ENCODE data around the gene MRPL14. TPM values are rescaled to one million over a fixed set of nuclear protein-coding genes. Genes with fewer than 3 reads are reported as not detected.

The MRPL14 gene
- total and polyA plus RNA-seq, 2 experiments from 2014 or later, result 62.6 to 191 TPM

- Mint-ChIP-seq H3K36me3 (ENCODE audit: low read depth) (peaks cover 63% of the 10 kb centered on the region), H3K27ac (0 out of 2 replicates have a peak overlapping the region, but pooled peaks have one; percentile 41), H3K4me1 (peaks cover 22% of the 10 kb centered on the region), H3K9me3 (no peaks in the 10 kb centered on the region), H3K27me3 (ENCODE audit: insufficient read depth, low read depth, poor library complexity) (peaks cover 12% of the 10 kb centered on the region), H3K4me3 (no peak overlapping the region)
- Histone ChIP-seq H3F3A (replicated peaks; ENCODE audit: low read depth) (no peaks in the 10 kb centered on the region), H3K4me2 (no peak overlapping the region), H4K20me1 (replicated peaks; ENCODE audit: insufficient read depth) (peaks cover 30% of the 10 kb centered on the region), H2AFZ (no peak overlapping the region), H3K36me3 (ENCODE audit: insufficient read depth) (peaks cover 15% of the 10 kb centered on the region), H3K27ac (ENCODE audit: low read depth) (no peak overlapping the region), H3K4me3 (no peak overlapping the region), H3K79me2 (replicated peaks; ENCODE audit: insufficient read depth) (peaks cover 3% of the 10 kb centered on the region), H3K27me3 (ENCODE audit: insufficient read depth) (no peaks in the 10 kb centered on the region), H3K4me1 (ENCODE audit: insufficient read depth) (no peaks in the 10 kb centered on the region), H3K9me2 (ENCODE audit: insufficient read depth) (no peaks in the 10 kb centered on the region)
- ATAC-seq (no peak), DNase-seq (ENCODE audit: low spot score) (no peak)
- TF ChIP-seq STAT1 (IDR thresholded peaks at IDR 0.05; ENCODE audit: unreplicated experiment), result no peak
- TF ChIP-seq, protein P1, sequence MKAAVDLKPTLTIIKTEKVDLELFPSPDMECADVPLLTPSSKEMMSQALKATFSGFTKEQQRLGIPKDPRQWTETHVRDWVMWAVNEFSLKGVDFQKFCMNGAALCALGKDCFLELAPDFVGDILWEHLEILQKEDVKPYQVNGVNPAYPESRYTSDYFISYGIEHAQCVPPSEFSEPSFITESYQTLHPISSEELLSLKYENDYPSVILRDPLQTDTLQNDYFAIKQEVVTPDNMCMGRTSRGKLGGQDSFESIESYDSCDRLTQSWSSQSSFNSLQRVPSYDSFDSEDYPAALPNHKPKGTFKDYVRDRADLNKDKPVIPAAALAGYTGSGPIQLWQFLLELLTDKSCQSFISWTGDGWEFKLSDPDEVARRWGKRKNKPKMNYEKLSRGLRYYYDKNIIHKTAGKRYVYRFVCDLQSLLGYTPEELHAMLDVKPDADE (IDR thresholded peaks at IDR 0.05), result no peak
- TF ChIP-seq EZH2 (IDR thresholded peaks at IDR 0.05; ENCODE audit: low read depth, unreplicated experiment), result no peak
- no peak for TF ChIP-seq POLR2AphosphoS5 (IDR thresholded peaks at IDR 0.05; ENCODE audit: low read depth)
- TF ChIP-seq CTCF (conservative IDR thresholded peaks at IDR 0.05; ENCODE audit: low read depth in 2 of 2), result no peak
- no peak for TF ChIP-seq ZNF114 (CRISPR knock-in tag; IDR thresholded peaks at IDR 0.05)
- TF ChIP-seq, protein P2, sequence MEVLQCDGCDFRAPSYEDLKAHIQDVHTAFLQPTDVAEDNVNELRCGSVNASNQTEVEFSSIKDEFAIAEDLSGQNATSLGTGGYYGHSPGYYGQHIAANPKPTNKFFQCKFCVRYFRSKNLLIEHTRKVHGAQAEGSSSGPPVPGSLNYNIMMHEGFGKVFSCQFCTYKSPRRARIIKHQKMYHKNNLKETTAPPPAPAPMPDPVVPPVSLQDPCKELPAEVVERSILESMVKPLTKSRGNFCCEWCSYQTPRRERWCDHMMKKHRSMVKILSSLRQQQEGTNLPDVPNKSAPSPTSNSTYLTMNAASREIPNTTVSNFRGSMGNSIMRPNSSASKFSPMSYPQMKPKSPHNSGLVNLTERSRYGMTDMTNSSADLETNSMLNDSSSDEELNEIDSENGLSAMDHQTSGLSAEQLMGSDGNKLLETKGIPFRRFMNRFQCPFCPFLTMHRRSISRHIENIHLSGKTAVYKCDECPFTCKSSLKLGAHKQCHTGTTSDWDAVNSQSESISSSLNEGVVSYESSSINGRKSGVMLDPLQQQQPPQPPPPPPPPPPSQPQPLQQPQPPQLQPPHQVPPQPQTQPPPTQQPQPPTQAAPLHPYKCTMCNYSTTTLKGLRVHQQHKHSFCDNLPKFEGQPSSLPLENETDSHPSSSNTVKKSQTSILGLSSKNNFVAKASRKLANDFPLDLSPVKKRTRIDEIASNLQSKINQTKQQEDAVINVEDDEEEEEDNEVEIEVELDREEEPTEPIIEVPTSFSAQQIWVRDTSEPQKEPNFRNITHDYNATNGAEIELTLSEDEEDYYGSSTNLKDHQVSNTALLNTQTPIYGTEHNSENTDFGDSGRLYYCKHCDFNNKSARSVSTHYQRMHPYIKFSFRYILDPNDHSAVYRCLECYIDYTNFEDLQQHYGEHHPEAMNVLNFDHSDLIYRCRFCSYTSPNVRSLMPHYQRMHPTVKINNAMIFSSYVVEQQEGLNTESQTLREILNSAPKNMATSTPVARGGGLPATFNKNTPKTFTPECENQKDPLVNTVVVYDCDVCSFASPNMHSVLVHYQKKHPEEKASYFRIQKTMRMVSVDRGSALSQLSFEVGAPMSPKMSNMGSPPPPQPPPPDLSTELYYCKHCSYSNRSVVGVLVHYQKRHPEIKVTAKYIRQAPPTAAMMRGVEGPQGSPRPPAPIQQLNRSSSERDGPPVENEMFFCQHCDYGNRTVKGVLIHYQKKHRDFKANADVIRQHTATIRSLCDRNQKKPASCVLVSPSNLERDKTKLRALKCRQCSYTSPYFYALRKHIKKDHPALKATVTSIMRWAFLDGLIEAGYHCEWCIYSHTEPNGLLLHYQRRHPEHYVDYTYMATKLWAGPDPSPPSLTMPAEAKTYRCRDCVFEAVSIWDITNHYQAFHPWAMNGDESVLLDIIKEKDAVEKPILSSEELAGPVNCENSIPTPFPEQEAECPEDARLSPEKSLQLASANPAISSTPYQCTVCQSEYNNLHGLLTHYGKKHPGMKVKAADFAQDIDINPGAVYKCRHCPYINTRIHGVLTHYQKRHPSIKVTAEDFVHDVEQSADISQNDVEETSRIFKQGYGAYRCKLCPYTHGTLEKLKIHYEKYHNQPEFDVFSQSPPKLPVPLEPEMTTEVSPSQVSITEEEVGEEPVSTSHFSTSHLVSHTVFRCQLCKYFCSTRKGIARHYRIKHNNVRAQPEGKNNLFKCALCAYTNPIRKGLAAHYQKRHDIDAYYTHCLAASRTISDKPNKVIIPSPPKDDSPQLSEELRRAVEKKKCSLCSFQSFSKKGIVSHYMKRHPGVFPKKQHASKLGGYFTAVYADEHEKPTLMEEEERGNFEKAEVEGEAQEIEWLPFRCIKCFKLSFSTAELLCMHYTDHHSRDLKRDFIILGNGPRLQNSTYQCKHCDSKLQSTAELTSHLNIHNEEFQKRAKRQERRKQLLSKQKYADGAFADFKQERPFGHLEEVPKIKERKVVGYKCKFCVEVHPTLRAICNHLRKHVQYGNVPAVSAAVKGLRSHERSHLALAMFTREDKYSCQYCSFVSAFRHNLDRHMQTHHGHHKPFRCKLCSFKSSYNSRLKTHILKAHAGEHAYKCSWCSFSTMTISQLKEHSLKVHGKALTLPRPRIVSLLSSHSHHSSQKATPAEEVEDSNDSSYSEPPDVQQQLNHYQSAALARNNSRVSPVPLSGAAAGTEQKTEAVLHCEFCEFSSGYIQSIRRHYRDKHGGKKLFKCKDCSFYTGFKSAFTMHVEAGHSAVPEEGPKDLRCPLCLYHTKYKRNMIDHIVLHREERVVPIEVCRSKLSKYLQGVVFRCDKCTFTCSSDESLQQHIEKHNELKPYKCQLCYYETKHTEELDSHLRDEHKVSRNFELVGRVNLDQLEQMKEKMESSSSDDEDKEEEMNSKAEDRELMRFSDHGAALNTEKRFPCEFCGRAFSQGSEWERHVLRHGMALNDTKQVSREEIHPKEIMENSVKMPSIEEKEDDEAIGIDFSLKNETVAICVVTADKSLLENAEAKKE (CRISPR knock-in tag; IDR thresholded peaks at IDR 0.05), result no peak
- TF ChIP-seq NANOG (IDR thresholded peaks at IDR 0.05; ENCODE audit: borderline replicate concordance), result no peak
- TF ChIP-seq CREB1 (CRISPR knock-in tag; IDR thresholded peaks at IDR 0.05; ENCODE audit: low read depth), result no peak
- no peak for TF ChIP-seq EZH2phosphoT487 (IDR thresholded peaks at IDR 0.05; ENCODE audit: unreplicated experiment)
- no peak for TF ChIP-seq ZNF331 (CRISPR knock-in tag; IDR thresholded peaks at IDR 0.05; ENCODE audit: low read depth)
- no peak for TF ChIP-seq JUNB (IDR thresholded peaks at IDR 0.05; ENCODE audit: unreplicated experiment)
- no peak for TF ChIP-seq REST (IDR thresholded peaks at IDR 0.05; ENCODE audit: unreplicated experiment)
Observed at GRCh38 chr6:44105993-44106740, 21.1 kb downstream of the MRPL14 start.

All from GM23338 (cell line).